A549 (cell line): ENCODE data around the gene MTF2. TPM values are rescaled to one million over a fixed set of nuclear protein-coding genes. Genes with fewer than 3 reads are reported as not detected.
"Not testable (repeated sequence)": the region's sequence is repeated elsewhere in the genome, so short reads cannot be mapped to it uniquely, and the experiment has no call there.

Experiments
- ATAC-seq, 2 experiments: fragments of 200-7000 bp in 1 of 2; fragments of >200 bp in 1 of 2; cut with Nextera tagmentation in 1 of 2; cut with Tn5 transposase in 1 of 2; 3 replicates each; pipeline versions ENCODE4 v1.8.0 to v1.9.1; 2018 to 2020; ENCODE audit warnings: mild to moderate bottlenecking in 1 of 2, moderate library complexity in 1 of 2
- CTCF ChIA-PET: fragments of 300-600 bp; sonication (Branson Sonifier 250); formaldehyde crosslinking; extraction: SDS; loops from one replicate; lab custom pipeline; 2021; ENCODE audit warnings: antibody characterized with exemption, inconsistent platforms; lab: Yijun Ruan, JAX
- POLR2A ChIA-PET: fragments of 350-600 bp; formaldehyde crosslinking; extraction: SDS; loops from one replicate; lab custom pipeline; 2021; ENCODE audit warnings: antibody characterized with exemption, inconsistent platforms; lab: Yijun Ruan, JAX
- DNase-seq, 2 experiments: peaks; one replicate each; pipeline versions ENCODE4 v3.0.0 to v3.0.0-alpha.2; 2011 to 2016; ENCODE audit warnings: low read depth in 1 of 2, low spot score in 1 of 2
- FAIRE-seq: peaks from 2 replicates; lab custom pipeline; 2011; peaks lifted over from hg19 to GRCh38; lab: Jason Lieb, UNC
- H3K27ac ChIP-seq, 2 experiments: fragments of >200 bp; sonication (Bioruptor Twin); formaldehyde crosslinking; 3 replicates each; pipeline ENCODE4 v1.5.1; 2016 to 2017
- H3K4me1 ChIP-seq: fragments of >200 bp; sonication (Bioruptor Twin); formaldehyde crosslinking; 3 replicates; pipeline ENCODE4 v1.6.1; 2016
- H3K4me2 ChIP-seq: fragments of >200 bp; sonication (Bioruptor Twin); formaldehyde crosslinking; 3 replicates; pipeline ENCODE4 v1.6.1; 2016
- H3K4me3 ChIP-seq: fragments of >200 bp; sonication (Bioruptor Twin); formaldehyde crosslinking; 3 replicates; pipeline ENCODE4 v1.5.1; 2016
- H3K9me3 ChIP-seq: fragments of >200 bp; sonication (Bioruptor Twin); formaldehyde crosslinking; 3 replicates; pipeline ENCODE4 v1.6.1; 2016
- CBX8 ChIP-seq: fragments of 200-600 bp; sonication (generic); IDR thresholded peaks from 2 replicates; pipeline ENCODE4 v1.6.1; 2016
- CEBPB ChIP-seq, 2 experiments: fragments of >200 bp in 1 of 2; sonication (Bioruptor Twin) in 1 of 2; formaldehyde crosslinking in 1 of 2; IDR thresholded peaks; 2 replicates each; pipeline ENCODE4 v1.6.1; 2012 to 2016
- EHF ChIP-seq: fragments of 250-450 bp; sonication (Bioruptor Pico); IDR thresholded peaks from 2 replicates; pipeline ENCODE4 v1.5.0; 2020; ENCODE audit warnings: mild to moderate bottlenecking
- EHMT2 ChIP-seq: fragments of 200-600 bp; sonication (generic); IDR thresholded peaks from 2 replicates; pipeline ENCODE4 v1.6.1; 2016; ENCODE audit warnings: antibody characterized with exemption, low read depth, mild to moderate bottlenecking, moderate library complexity
- GATA3 ChIP-seq: IDR thresholded peaks from 2 replicates; pipeline ENCODE4 v1.6.1; 2012; ENCODE audit warnings: borderline replicate concordance
- HOXA7 ChIP-seq: fragments of 250-450 bp; sonication (Bioruptor Pico); IDR thresholded peaks from 2 replicates; pipeline ENCODE4 v1.5.0; 2020; ENCODE audit warnings: mild to moderate bottlenecking, moderate library complexity
- JUN ChIP-seq, 2 experiments: fragments of >200 bp; sonication (Bioruptor Twin); formaldehyde crosslinking; IDR thresholded peaks; 2 replicates in 1 of 2; 3 replicates in 1 of 2; pipeline ENCODE4 v1.6.1; 2016 to 2017
- KDM1A ChIP-seq: fragments of 200-600 bp; sonication (generic); IDR thresholded peaks from 2 replicates; pipeline ENCODE4 v1.6.1; 2016; ENCODE audit warnings: low read depth, mild to moderate bottlenecking
- MAFK ChIP-seq: fragments of 450-650 bp; IDR thresholded peaks from 2 replicates; pipeline ENCODE4 v1.6.1; 2014; ENCODE audit not compliant: partially characterized antibody
- MAX ChIP-seq: IDR thresholded peaks from 2 replicates; pipeline ENCODE4 v1.6.1; 2012
- MAZ ChIP-seq: fragments of 150-350 bp; IDR thresholded peaks from 2 replicates; pipeline ENCODE4 v1.6.1; 2014; ENCODE audit warnings: antibody characterized with exemption, low read depth, low read length, borderline replicate concordance
- NR3C1 ChIP-seq: fragments of >200 bp; sonication (Bioruptor Twin); formaldehyde crosslinking; IDR thresholded peaks from 3 replicates; pipeline ENCODE4 v1.6.1; 2017
- RARB ChIP-seq: fragments of 250-450 bp; sonication (Bioruptor Pico); IDR thresholded peaks from 2 replicates; pipeline ENCODE4 v1.8.0; 2021; ENCODE audit warnings: mild to moderate bottlenecking, moderate library complexity
- SREBF2 ChIP-seq: fragments of 450-650 bp; IDR thresholded peaks from 2 replicates; pipeline ENCODE4 v1.6.1; 2014; ENCODE audit warnings: mild to moderate bottlenecking, moderate library complexity
- ZFP36 ChIP-seq: fragments of 450-650 bp; IDR thresholded peaks from 2 replicates; pipeline ENCODE4 v1.6.1; 2014; ENCODE audit warnings: borderline replicate concordance; ENCODE audit not compliant: partially characterized antibody
- WGBS: methylation state at CpG from one replicate; pipeline ENCODE4 v1.1.6; 2017; ENCODE audit errors: missing lambda C conversion rate; 5-methylcytosine and 5-hydroxymethylcytosine counted together
- polyA plus RNA-seq, 4 experiments: library from polyadenylated mRNA; depleted of rRNA in 3 of 4; stranded (reverse); fragments of >200 nt; fragmentation: RNase III in 1 of 4; extraction: RNeasy Plus Mini Kit Qiagen cat#74134 plus additional on column Dnase treatment in 1 of 4; gene quantifications; 2 replicates in 3 of 4; 3 replicates in 1 of 4; pipeline ENCODE4 v1.2.3, GENCODE V29; 2011 to 2017
- TF ChIP-seq, protein P1 (sequence below): fragments of >200 bp; sonication (Bioruptor Twin); formaldehyde crosslinking; IDR thresholded peaks from 3 replicates; pipeline ENCODE4 v1.5.1; 2016

MTF2 gene
- polyA plus RNA-seq, 2 of the 4 experiments (the other 2 are of a cell fraction) = 14.3 to 31.2 TPM

GRCh38 chr1:93029317-93029716 is 49.8 kb upstream of the MTF2 start:
- POLR2A ChIA-PET = no interaction called here
- Histone ChIP-seq H3K4me3 (no peak overlapping the region), H3K27ac (no peak overlapping the region), H3K9me3 (no peaks in the 10 kb centered on the region), H3K4me2 (no peak overlapping the region), H3K4me1 (no peaks in the 10 kb centered on the region)
- 45% methylated on average over 3 of the region's 3 CpGs for WGBS
- CTCF ChIA-PET = interaction anchor here (0.8 to 1.6 kb wide), 3 partner anchors 33 to 170 kb away, joined by 4 to 6 read pairs (median 6); no protein-coding TSS in a partner anchor
- ATAC-seq (no peak), DNase-seq (no peak), FAIRE-seq (no peak)
- TF ChIP-seq, protein P1, sequence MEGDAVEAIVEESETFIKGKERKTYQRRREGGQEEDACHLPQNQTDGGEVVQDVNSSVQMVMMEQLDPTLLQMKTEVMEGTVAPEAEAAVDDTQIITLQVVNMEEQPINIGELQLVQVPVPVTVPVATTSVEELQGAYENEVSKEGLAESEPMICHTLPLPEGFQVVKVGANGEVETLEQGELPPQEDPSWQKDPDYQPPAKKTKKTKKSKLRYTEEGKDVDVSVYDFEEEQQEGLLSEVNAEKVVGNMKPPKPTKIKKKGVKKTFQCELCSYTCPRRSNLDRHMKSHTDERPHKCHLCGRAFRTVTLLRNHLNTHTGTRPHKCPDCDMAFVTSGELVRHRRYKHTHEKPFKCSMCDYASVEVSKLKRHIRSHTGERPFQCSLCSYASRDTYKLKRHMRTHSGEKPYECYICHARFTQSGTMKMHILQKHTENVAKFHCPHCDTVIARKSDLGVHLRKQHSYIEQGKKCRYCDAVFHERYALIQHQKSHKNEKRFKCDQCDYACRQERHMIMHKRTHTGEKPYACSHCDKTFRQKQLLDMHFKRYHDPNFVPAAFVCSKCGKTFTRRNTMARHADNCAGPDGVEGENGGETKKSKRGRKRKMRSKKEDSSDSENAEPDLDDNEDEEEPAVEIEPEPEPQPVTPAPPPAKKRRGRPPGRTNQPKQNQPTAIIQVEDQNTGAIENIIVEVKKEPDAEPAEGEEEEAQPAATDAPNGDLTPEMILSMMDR = no peak

DNA sequence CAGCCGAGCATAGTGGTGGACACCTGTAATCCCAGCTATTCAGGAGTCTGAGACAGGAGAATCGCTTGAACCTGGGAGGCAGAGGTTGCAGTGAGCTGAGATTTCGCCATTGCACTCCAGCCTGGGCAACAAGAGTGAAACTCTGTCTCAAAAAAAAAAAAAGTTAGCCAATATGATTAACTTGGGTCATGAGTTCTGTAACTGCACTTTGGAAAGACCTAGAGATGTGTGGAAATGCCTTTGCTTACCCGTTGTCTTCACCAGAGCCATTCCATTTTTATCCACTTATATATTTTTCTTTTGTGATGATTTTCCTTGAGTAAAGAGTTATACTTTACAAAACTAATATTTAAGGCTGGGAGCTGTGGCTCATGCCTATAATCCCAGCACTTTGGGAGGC is 48.9 kb upstream of the MTF2 start:
- ATAC-seq, H3K9me3 ChIP-seq, FAIRE-seq, DNase-seq, POLR2A ChIA-PET, H3K4me1 ChIP-seq, H3K27ac ChIP-seq, H3K4me3 ChIP-seq, H3K4me2 ChIP-seq: not testable (repeated sequence)
- CTCF ChIA-PET = interaction anchor here (0.8 to 1.6 kb wide), 4 partner anchors 32 to 171 kb away, joined by 3 to 6 read pairs (median 5); no protein-coding TSS in a partner anchor
- 48% methylated on average over 4 of the region's 4 CpGs for WGBS

DNA sequence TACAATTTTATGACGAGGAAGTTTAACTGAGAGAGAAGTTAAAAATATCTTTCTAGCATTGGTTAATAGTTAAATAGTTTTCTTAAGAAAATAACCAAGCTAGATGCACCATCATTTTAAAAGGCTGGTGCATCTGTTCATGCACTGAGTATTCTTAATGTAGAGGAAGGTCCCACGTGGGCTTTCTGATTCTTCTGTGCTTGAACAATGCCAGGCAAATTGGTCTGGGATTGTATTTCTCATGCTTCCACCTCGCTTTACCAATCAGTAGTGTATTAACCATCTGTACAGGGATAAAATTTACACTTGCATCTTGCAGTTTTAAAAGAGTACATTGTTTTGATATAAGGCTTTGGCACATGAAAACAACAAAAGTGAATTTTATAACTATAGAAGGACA is 47.4 kb upstream of the MTF2 start:
- DNase-seq (no peak), FAIRE-seq (no peak), ATAC-seq (no peak)
- 32% methylated on average over 3 of the region's 3 CpGs for WGBS
- Histone ChIP-seq H3K4me2 (no peak overlapping the region), H3K4me1 (no peaks in the 10 kb centered on the region), H3K4me3 (no peak overlapping the region)
- CTCF ChIA-PET = interaction anchor here (0.6 to 1.1 kb wide), 2 partner anchors 16 to 172 kb away, joined by 3 read pairs; no protein-coding TSS in a partner anchor
- no peak for TF ChIP-seq MAZ
- TF ChIP-seq CBX8 = no peak
- TF ChIP-seq, protein P1 = no peak
- no peak for TF ChIP-seq NR3C1
- no peak for TF ChIP-seq KDM1A
- no peak for TF ChIP-seq EHF (CRISPR knock-in tag)
- TF ChIP-seq EHMT2 = no peak
- TF ChIP-seq JUN (IDR thresholded peaks at IDR 0.05) = no peak
- TF ChIP-seq SREBF2 = no peak
- TF ChIP-seq GATA3 = no peak
- no peak for TF ChIP-seq RARB (CRISPR knock-in tag)
- no peak for TF ChIP-seq HOXA7 (CRISPR knock-in tag)
- TF ChIP-seq MAX = no peak
- no peak for TF ChIP-seq ZFP36
- TF ChIP-seq, all 56 proteins: peak for 0
- H3K27ac ChIP-seq = no peak overlapping the region
- H3K9me3 ChIP-seq = no peaks in the 10 kb centered on the region
- POLR2A ChIA-PET = no interaction called here

- H3K4me2 ChIP-seq = no peak overlapping the region
- CTCF ChIA-PET = no interaction called here
- no peak for TF ChIP-seq CEBPB (IDR thresholded peaks at IDR 0.05)
- TF ChIP-seq MAFK = peak; percentile 20
- H3K4me3 ChIP-seq = no peak overlapping the region
- WGBS = 68% methylated on average over 5 of the region's 5 CpGs
- DNase-seq (no peak), ATAC-seq (no peak), FAIRE-seq (no peak)
- POLR2A ChIA-PET = no interaction called here
- H3K27ac ChIP-seq = no peak overlapping the region
- H3K4me1 ChIP-seq = no peaks in the 10 kb centered on the region
- no peaks in the 10 kb centered on the region for H3K9me3 ChIP-seq
Observed at GRCh38 chr1:93033029-93033428, 46.1 kb upstream of the MTF2 start.
